Effector CD8-positive, alpha-beta T cell (primary cell): ENCODE data around the gene KRTAP10-12.

Experiments used
- DNase-seq: peaks from one replicate; lab custom pipeline; 2025; lab: John Stamatoyannopoulos, UW

KRTAP10-12 gene

GRCh38 chr21:44711327-44712202 lies 14.6 kb downstream of the KRTAP10-12 start, which contains the start of gene TSPEAR:
Gene TSPEAR, minus strand, starts transcription at chr21:44711572. Its CDS starts 58 bp downstream, at chr21:44711514.
- DNase-seq, result no peak

GRCh38 chr21:44712203-44713028 lies 15.4 kb downstream of the KRTAP10-12 start:
- no peak for DNase-seq

- DNase-seq, result no peak
These were observed 16.2 kb downstream of the KRTAP10-12 start for GRCh38 chr21:44713130-44713529.

GRCh38 chr21:44713846-44714245 lies 16.9 kb downstream of the KRTAP10-12 start:
- DNase-seq, result no peak

- no peak for DNase-seq
These were observed 17.9 kb downstream of the KRTAP10-12 start for GRCh38 chr21:44714905-44715304.

- no peak for DNase-seq
These were observed 20.0 kb downstream of the KRTAP10-12 start for GRCh38 chr21:44716984-44717383.

GRCh38 chr21:44718093-44718492 lies 21.1 kb downstream of the KRTAP10-12 start:
- DNase-seq, result no peak

- no peak for DNase-seq
These were observed 21.6 kb downstream of the KRTAP10-12 start for GRCh38 chr21:44718571-44718970.

GRCh38 chr21:44720170-44720569 lies 23.2 kb downstream of the KRTAP10-12 start:
- DNase-seq, result no peak

- no peak for DNase-seq
These were observed 25.8 kb downstream of the KRTAP10-12 start for GRCh38 chr21:44722731-44723130.

- no peak for DNase-seq
These were observed 26.5 kb downstream of the KRTAP10-12 start for GRCh38 chr21:44723177-44724131.

- no peak for DNase-seq
These were observed 27.2 kb downstream of the KRTAP10-12 start for GRCh38 chr21:44724196-44724595.

- DNase-seq, result no peak
These were observed 28.0 kb downstream of the KRTAP10-12 start for GRCh38 chr21:44724926-44725325.

- no peak for DNase-seq
These were observed 29.9 kb downstream of the KRTAP10-12 start for GRCh38 chr21:44726826-44727225.

GRCh38 chr21:44727321-44727720 lies 30.3 kb downstream of the KRTAP10-12 start:
- no peak for DNase-seq

- DNase-seq, result no peak
These were observed 30.8 kb downstream of the KRTAP10-12 start for GRCh38 chr21:44727757-44728156.

- no peak for DNase-seq
These were observed 31.7 kb downstream of the KRTAP10-12 start for GRCh38 chr21:44728716-44729115.

GRCh38 chr21:44729336-44730027 lies 32.5 kb downstream of the KRTAP10-12 start:
- no peak for DNase-seq

- DNase-seq, result no peak
These were observed 33.0 kb downstream of the KRTAP10-12 start for GRCh38 chr21:44730028-44730395.

GRCh38 chr21:44730951-44731579 lies 34.1 kb downstream of the KRTAP10-12 start:
- no peak for DNase-seq

- no peak for DNase-seq
These were observed 35.3 kb downstream of the KRTAP10-12 start for GRCh38 chr21:44732263-44732662.
